SU-DHL-6 (cell line): ENCODE data around the gene CCDC198.

Experiments
- H2AFZ ChIP-seq: fragments of 200-600 bp; sonication (generic); 2 replicates; pipeline ENCODE4 v1.6.1; 2014; ENCODE audit warnings: low read depth, mild to moderate bottlenecking, moderate library complexity, mixed read lengths, antibody characterized with exemption, low read length; ENCODE audit not compliant: severe bottlenecking
- H3F3A ChIP-seq: fragments of 200-600 bp; shearing (Covaris generic); 2 replicates; pipeline ENCODE4 v1.6.0; 2016; ENCODE audit warnings: antibody characterized with exemption, mild to moderate bottlenecking; ENCODE audit not compliant: insufficient read depth
- H3K27ac ChIP-seq: fragments of 200-600 bp; sonication (generic); 2 replicates; pipeline ENCODE4 v1.5.1; 2016; ENCODE audit warnings: low read depth, mild to moderate bottlenecking, low read length, moderate library complexity, mixed read lengths
- H3K27me3 ChIP-seq: fragments of 200-600 bp; sonication (generic), shearing (Covaris generic); 2 replicates; pipeline ENCODE4 v1.6.0; 2014; ENCODE audit warnings: mild to moderate bottlenecking, low read length
- H3K36me3 ChIP-seq: fragments of 200-600 bp; sonication (generic); 2 replicates; pipeline ENCODE4 v1.6.1; 2014; ENCODE audit warnings: mild to moderate bottlenecking, low read length, mixed read lengths
- H3K4me2 ChIP-seq: fragments of 300-600, 200-600 bp; shearing (Covaris generic), sonication (generic); 2 replicates; pipeline ENCODE4 v1.6.0; 2014; ENCODE audit warnings: low read length, low read depth, mild to moderate bottlenecking; ENCODE audit not compliant: poor library complexity, severe bottlenecking
- H3K4me3 ChIP-seq: fragments of 200-600 bp; sonication (generic); 2 replicates; pipeline ENCODE4 v1.5.1; 2014; ENCODE audit warnings: antibody characterized with exemption, low read length, mild to moderate bottlenecking, mixed read lengths; ENCODE audit not compliant: insufficient read depth, poor library complexity, severe bottlenecking
- H3K79me2 ChIP-seq: fragments of 200-600 bp; sonication (generic); 2 replicates; pipeline ENCODE4 v1.6.1; 2014; ENCODE audit warnings: mild to moderate bottlenecking, low read length, moderate library complexity; ENCODE audit not compliant: insufficient read depth
- H3K9ac ChIP-seq: fragments of 200-600 bp; sonication (generic); 2 replicates; pipeline ENCODE4 v1.7.0; 2014; ENCODE audit warnings: mild to moderate bottlenecking, low read length
- H3K9me2 ChIP-seq: fragments of 200-600 bp; sonication (generic); replicated peaks from 2 replicates; pipeline ENCODE4 v1.6.1; 2014; ENCODE audit warnings: low read length; ENCODE audit not compliant: insufficient read depth
- H3K9me3 ChIP-seq: fragments of 200-600 bp; sonication (generic); 2 replicates; pipeline ENCODE4 v1.6.1; 2014; ENCODE audit warnings: low read length, mixed read lengths; ENCODE audit not compliant: insufficient read depth
- H4K20me1 ChIP-seq: fragments of 200-600 bp; sonication (generic); 2 replicates; pipeline ENCODE4 v1.6.1; 2014; ENCODE audit warnings: low read depth, mild to moderate bottlenecking, antibody characterized with exemption, low read length, moderate library complexity, mixed read lengths
- EZH2phosphoT487 ChIP-seq: fragments of 200-600 bp; sonication (generic), shearing (Covaris generic); conservative IDR thresholded peaks from 2 replicates; pipeline ENCODE4 v1.6.1; 2018; ENCODE audit warnings: mild to moderate bottlenecking, antibody characterized with exemption, low read length, moderate library complexity, mixed read lengths
- TF ChIP-seq, protein P1 (sequence below): fragments of 200-600 bp; sonication (generic); IDR thresholded peaks from one replicate; pipeline ENCODE4 v1.5.1; 2017; ENCODE audit warnings: antibody characterized with exemption, mild to moderate bottlenecking, low read length, moderate library complexity; ENCODE audit not compliant: insufficient read depth, poor library complexity, severe bottlenecking

Gene CCDC198

GRCh38 chr14:57420986-57421385 lies 72.7 kb downstream of the CCDC198 start:
- TF ChIP-seq EZH2phosphoT487: no peak
- TF ChIP-seq, protein P1, sequence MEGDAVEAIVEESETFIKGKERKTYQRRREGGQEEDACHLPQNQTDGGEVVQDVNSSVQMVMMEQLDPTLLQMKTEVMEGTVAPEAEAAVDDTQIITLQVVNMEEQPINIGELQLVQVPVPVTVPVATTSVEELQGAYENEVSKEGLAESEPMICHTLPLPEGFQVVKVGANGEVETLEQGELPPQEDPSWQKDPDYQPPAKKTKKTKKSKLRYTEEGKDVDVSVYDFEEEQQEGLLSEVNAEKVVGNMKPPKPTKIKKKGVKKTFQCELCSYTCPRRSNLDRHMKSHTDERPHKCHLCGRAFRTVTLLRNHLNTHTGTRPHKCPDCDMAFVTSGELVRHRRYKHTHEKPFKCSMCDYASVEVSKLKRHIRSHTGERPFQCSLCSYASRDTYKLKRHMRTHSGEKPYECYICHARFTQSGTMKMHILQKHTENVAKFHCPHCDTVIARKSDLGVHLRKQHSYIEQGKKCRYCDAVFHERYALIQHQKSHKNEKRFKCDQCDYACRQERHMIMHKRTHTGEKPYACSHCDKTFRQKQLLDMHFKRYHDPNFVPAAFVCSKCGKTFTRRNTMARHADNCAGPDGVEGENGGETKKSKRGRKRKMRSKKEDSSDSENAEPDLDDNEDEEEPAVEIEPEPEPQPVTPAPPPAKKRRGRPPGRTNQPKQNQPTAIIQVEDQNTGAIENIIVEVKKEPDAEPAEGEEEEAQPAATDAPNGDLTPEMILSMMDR: no peak
- Histone ChIP-seq H3K4me2 (no peak overlapping the region), H3K36me3 (no peaks in the 10 kb centered on the region), H3K9me2 (no peaks in the 10 kb centered on the region), H3K27me3 (no peaks in the 10 kb centered on the region), H3K9me3 (no peaks in the 10 kb centered on the region), H3F3A (no peaks in the 10 kb centered on the region), H3K4me3 (no peak overlapping the region), H2AFZ (no peak overlapping the region), H3K79me2 (no peaks in the 10 kb centered on the region), H4K20me1 (peaks cover 3% of the 10 kb centered on the region; the same call in 1 of the 2 replicates), H3K27ac (no peak overlapping the region), H3K9ac (no peak overlapping the region)

DNA sequence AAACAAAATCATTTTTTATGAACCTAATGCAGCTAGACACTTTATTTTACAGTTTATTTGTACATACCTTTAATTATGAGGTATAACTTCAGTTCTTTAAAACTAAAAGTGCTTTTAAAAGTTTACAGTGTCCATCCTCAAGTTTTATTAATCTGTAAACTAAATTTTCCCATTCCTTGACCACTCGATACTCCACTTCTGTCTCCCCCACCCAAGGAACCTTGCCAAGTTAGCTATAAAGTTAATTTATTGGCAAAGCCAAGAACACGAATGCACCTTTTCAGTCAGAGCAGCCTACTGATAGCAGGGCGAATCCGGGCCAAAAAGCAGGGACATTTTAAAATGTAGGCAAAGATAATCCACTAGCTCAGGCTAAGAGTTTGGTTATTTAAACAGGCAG lies 73.6 kb downstream of the CCDC198 start:
- Histone ChIP-seq H3K9me2 (no peaks in the 10 kb centered on the region), H4K20me1 (peaks cover 3% of the 10 kb centered on the region; the same call in 1 of the 2 replicates), H2AFZ (no peak overlapping the region), H3K27me3 (no peaks in the 10 kb centered on the region), H3F3A (no peaks in the 10 kb centered on the region), H3K9me3 (no peaks in the 10 kb centered on the region), H3K27ac (no peak overlapping the region), H3K79me2 (no peaks in the 10 kb centered on the region), H3K4me3 (no peak overlapping the region), H3K4me2 (no peak overlapping the region), H3K36me3 (no peaks in the 10 kb centered on the region), H3K9ac (no peak overlapping the region)
- no peak for TF ChIP-seq EZH2phosphoT487
- TF ChIP-seq, protein P1: no peak
